DND-41 (cell line): ENCODE data around the gene OSBPL5.

ENCODE experiments used
- ATAC-seq: fragments of 200-7000 bp; cut with Tn5 transposase; 3 replicates; pipeline ENCODE4 v1.9.1; 2021; ENCODE audit warnings: low read depth; ENCODE audit not compliant: insufficient read depth
- DNase-seq: peaks from one replicate; pipeline ENCODE4 v3.0.0-alpha.2; 2020
- H2AFZ ChIP-seq: 2 replicates; pipeline ENCODE4 v1.6.0; 2012; ENCODE audit warnings: low read depth, low read length
- H3K27ac ChIP-seq: 2 replicates; pipeline ENCODE4 v1.5.1; 2012; ENCODE audit warnings: low read length, inconsistent platforms
- H3K27me3 ChIP-seq: fragments of 200-600 bp; sonication (generic); 2 replicates; pipeline ENCODE4 v1.6.0; 2012; ENCODE audit warnings: low read length, mild to moderate bottlenecking, inconsistent platforms; ENCODE audit not compliant: insufficient read depth, poor library complexity
- H3K36me3 ChIP-seq: 2 replicates; pipeline ENCODE4 v1.5.1; 2012; ENCODE audit warnings: low read length, inconsistent platforms; ENCODE audit not compliant: insufficient read depth
- H3K4me1 ChIP-seq: 2 replicates; pipeline ENCODE4 v1.5.1; 2012; ENCODE audit warnings: mild to moderate bottlenecking, low read length; ENCODE audit not compliant: insufficient read depth
- H3K4me2 ChIP-seq: 2 replicates; pipeline ENCODE4 v1.6.0; 2012; ENCODE audit warnings: mild to moderate bottlenecking, moderate library complexity, low read length, inconsistent platforms; ENCODE audit not compliant: insufficient read depth
- H3K4me3 ChIP-seq, 2 experiments: fragments of 200-600 bp in 1 of 2; shearing (Covaris generic) in 1 of 2; 2 replicates each; pipeline ENCODE4 v1.5.1; 2012 to 2016; ENCODE audit warnings: inconsistent platforms in 2 of 2, low read length in 2 of 2, mild to moderate bottlenecking in 2 of 2, low read depth in 1 of 2, moderate library complexity in 1 of 2
- H3K79me2 ChIP-seq: 2 replicates; pipeline ENCODE4 v1.6.0; 2012; ENCODE audit warnings: low read length, inconsistent platforms; ENCODE audit not compliant: insufficient read depth
- H3K9ac ChIP-seq: 2 replicates; pipeline ENCODE4 v1.6.0; 2012; ENCODE audit warnings: low read depth, mild to moderate bottlenecking, inconsistent platforms, low read length, moderate library complexity
- H3K9me3 ChIP-seq: 2 replicates; pipeline ENCODE4 v1.5.1; 2012; ENCODE audit warnings: low read length, moderate library complexity, mild to moderate bottlenecking, inconsistent platforms; ENCODE audit not compliant: insufficient read depth, severe bottlenecking
- H4K20me1 ChIP-seq: 2 replicates; pipeline ENCODE4 v1.6.0; 2012; ENCODE audit warnings: low read length; ENCODE audit not compliant: insufficient read depth
- CTCF ChIP-seq: IDR thresholded peaks from 2 replicates; pipeline ENCODE4 v1.5.1; 2012; ENCODE audit warnings: borderline replicate concordance, low read length, moderate library complexity, mild to moderate bottlenecking; ENCODE audit not compliant: poor library complexity, severe bottlenecking; ENCODE audit errors: extremely low read depth
- EZH2 ChIP-seq: IDR thresholded peaks from 3 replicates; pipeline ENCODE4 v1.6.1; 2012; ENCODE audit warnings: borderline replicate concordance, low read depth, mild to moderate bottlenecking, moderate library complexity, low read length, inconsistent platforms; ENCODE audit not compliant: severe bottlenecking

Gene OSBPL5

GRCh38 chr11:3196161-3197043 lies 31.3 kb upstream of the OSBPL5 start:
- DNase-seq (no peak), ATAC-seq (no peak)
- H3K4me2 ChIP-seq: no peak overlapping the region
- no peak overlapping the region for H2AFZ ChIP-seq
- no peaks in the 10 kb centered on the region for H3K36me3 ChIP-seq
- TF ChIP-seq EZH2 (no peak), CTCF (no peak)
- H3K4me1 ChIP-seq: peaks cover 14% of the 10 kb centered on the region
- no peak overlapping the region for H3K27ac ChIP-seq
- H3K27me3 ChIP-seq: no peaks in the 10 kb centered on the region
- H3K9me3 ChIP-seq: no peaks in the 10 kb centered on the region
- no peaks in the 10 kb centered on the region for H4K20me1 ChIP-seq
- H3K79me2 ChIP-seq: no peaks in the 10 kb centered on the region
- H3K4me3 ChIP-seq: no peak overlapping the region
- no peak overlapping the region for H3K9ac ChIP-seq

GRCh38 chr11:3195251-3196160 lies 30.4 kb upstream of the OSBPL5 start:
- H4K20me1 ChIP-seq: no peaks in the 10 kb centered on the region
- no peaks in the 10 kb centered on the region for H3K36me3 ChIP-seq
- H3K9me3 ChIP-seq: no peaks in the 10 kb centered on the region
- TF ChIP-seq CTCF: no peak
- no peak for TF ChIP-seq EZH2
- H3K9ac ChIP-seq: no peak overlapping the region
- DNase-seq: no peak
- H3K79me2 ChIP-seq: no peaks in the 10 kb centered on the region
- H3K4me3 ChIP-seq: no peak overlapping the region
- H3K4me1 ChIP-seq: peaks cover 5% of the 10 kb centered on the region
- H3K4me2 ChIP-seq: no peak overlapping the region
- no peak overlapping the region for H3K27ac ChIP-seq
- no peaks in the 10 kb centered on the region for H3K27me3 ChIP-seq
- no peak overlapping the region for H2AFZ ChIP-seq
- ATAC-seq: no peak

- no peak for TF ChIP-seq CTCF
- no peak for TF ChIP-seq EZH2
- no peak overlapping the region for H3K4me2 ChIP-seq
- H3K4me1 ChIP-seq: no peaks in the 10 kb centered on the region
- H3K27me3 ChIP-seq: no peaks in the 10 kb centered on the region
- DNase-seq: no peak
- H3K79me2 ChIP-seq: no peaks in the 10 kb centered on the region
- no peak for ATAC-seq
- no peaks in the 10 kb centered on the region for H4K20me1 ChIP-seq
- H3K4me3 ChIP-seq: no peak overlapping the region
- H3K9me3 ChIP-seq: no peaks in the 10 kb centered on the region
- H3K27ac ChIP-seq: no peak overlapping the region
- H3K9ac ChIP-seq: no peak overlapping the region
- no peaks in the 10 kb centered on the region for H3K36me3 ChIP-seq
- H2AFZ ChIP-seq: no peak overlapping the region
These were observed 29.1 kb upstream of the OSBPL5 start for GRCh38 chr11:3194016-3194816.
